Erythroblast (primary cell): Measurements from ENCODE around the gene KLHL1.

Experiments
- GATA1 ChIP-seq: IDR thresholded peaks from 2 replicates; pipeline ENCODE4 v1.6.1; 2011; ENCODE audit warnings: low read depth, mild to moderate bottlenecking, control low read depth, low read length, moderate library complexity
- POLR2A ChIP-seq: IDR thresholded peaks from 2 replicates; pipeline ENCODE4 v1.6.1; 2011; ENCODE audit warnings: mild to moderate bottlenecking, low read length

GRCh38 chr13:69820180-69820579 lies 288.1 kb downstream of the KLHL1 start:
- TF ChIP-seq POLR2A (no peak), GATA1 (no peak)
